Activated naive CD4-positive, alpha-beta T cell treated with Interleukin-2 at 50 U/mL for 16 hours (primary cell): ENCODE measurements around the gene RAB3GAP1.
"Not testable (repeated sequence)": the region's sequence is repeated elsewhere in the genome, so short reads cannot be mapped to it uniquely, and the experiment has no call there.

Experiments
- DNase-seq: peaks from one replicate; pipeline ENCODE4 v3.0.0-alpha.2; 2020

RAB3GAP1 gene

DNA sequence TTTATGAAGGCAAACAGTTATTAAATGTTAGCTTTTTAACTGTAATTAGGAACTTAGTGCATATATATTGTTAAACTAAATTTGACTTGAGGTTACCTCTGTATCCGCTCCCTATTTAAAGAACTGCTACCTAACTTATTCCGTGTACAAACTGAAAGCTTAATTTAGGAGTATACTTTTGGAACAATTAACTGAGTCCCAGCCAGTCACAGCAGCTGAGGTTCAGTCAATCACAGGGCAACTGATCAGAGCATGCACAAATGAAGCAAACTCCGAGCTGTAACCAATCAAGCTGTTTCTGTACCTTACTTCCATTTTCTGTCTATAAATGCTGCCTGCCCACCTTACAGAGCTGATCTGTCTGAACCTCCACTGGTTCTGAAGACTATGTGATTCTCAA lies 61.2 kb downstream of the RAB3GAP1 start:
- DNase-seq = no peak

DNA sequence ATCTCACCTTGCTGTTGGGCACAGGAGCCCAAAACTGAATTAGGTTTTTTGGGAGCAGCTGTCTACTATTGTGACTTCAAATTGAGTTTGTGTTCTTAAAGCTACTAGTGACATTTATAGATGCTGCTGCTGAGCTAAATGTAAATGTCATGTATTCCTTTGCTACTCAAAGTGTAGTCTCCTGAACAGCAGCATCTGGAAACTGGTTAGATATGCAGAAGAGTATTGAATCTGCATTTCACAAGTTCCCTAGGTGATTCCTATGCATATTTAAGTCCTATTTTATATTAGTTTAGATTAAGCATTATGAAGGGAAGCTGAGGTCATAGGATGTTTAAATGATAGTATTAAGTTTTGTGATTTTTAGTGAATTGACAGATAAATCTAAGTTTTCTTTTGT lies 67.5 kb downstream of the RAB3GAP1 start:
- no peak for DNase-seq

DNA sequence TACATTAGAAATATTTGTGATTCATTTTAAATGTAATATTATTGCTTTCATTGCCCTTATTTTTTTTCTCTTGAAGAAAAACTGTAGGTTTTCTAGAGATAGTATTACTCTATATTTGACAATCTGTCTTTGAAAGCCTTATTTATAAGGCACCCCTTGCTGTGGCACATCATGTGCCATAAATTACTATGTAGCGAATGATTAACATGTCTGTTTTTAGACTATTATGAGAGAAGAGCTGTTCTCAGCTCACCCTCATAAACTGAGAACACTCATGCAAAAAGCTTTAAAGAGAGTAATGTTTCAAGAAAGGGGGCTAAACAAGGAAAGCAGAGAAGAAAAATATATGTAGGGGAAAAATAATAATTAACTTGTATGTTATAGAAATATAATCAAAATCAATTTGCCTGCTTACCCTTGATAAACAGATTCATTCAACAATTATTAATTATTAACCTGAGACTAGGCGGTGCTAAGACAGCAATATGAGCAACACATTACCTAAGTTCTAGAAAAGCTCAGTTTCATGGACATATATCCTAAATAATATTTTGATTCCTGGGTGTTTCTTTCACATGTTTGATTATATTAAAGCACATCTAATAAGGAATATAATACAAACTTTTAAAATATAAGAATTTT lies 69.0 kb downstream of the RAB3GAP1 start:
- DNase-seq = no peak

DNA sequence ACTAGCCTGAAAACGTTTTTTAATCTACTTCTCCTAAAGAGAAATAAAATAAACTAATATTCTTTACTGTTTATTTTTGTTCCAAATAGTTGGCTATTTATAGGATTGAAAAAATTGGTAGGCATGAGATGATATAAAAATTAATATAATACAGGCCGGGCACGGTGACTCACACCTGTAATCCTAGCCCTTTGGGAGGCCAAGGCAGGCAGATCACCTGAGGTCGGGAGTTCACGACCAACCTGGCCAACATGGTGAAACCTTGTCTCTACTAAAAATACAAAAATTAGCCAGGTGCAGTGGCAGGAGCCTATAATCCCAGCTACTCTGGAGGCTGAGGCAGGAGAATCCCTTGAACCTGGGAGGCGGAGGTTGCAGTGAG lies 69.6 kb downstream of the RAB3GAP1 start:
- not testable (repeated sequence) for DNase-seq

DNA sequence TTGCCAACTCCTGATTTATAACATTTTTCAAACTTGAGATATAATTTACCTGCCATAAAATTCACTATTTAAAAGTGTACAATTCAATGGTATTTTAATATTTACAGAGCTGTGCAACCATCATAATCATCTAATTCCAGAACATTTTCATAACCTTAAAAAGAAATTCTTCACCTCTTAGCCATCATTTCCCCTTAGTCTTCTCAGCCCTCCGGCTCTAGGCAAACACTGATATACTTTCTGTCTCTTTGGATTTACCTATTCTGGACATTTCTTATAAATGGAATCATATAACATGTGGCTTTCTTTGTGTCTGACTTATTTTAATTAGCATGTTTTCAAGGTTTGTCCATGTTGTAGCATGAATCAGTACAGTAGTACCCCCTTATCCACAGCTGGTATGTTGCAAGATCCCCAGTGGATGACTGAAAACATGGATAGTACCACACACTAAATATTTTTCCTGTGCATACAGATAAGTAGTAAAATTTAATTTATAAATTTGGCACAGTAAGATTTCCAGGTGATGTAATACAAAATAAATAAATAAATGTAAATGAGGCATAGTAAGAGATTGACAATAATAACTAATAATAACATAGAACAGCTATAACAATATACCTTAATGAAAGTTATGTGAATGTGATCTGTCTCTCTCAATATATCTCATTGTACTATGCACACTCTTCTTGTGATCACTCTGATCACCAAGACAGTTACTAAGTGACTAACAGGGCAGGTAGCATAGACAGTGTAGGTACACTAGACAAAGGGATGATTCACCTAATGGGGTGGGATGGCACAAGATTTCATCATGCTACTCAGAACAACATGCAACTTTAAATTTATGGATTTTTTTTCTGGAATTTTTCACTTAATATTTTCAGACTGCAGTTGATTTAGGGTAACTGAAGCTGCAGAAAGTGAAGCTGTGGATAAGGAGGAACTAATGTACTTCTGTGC lies 73.1 kb downstream of the RAB3GAP1 start:
- DNase-seq = no peak

DNA sequence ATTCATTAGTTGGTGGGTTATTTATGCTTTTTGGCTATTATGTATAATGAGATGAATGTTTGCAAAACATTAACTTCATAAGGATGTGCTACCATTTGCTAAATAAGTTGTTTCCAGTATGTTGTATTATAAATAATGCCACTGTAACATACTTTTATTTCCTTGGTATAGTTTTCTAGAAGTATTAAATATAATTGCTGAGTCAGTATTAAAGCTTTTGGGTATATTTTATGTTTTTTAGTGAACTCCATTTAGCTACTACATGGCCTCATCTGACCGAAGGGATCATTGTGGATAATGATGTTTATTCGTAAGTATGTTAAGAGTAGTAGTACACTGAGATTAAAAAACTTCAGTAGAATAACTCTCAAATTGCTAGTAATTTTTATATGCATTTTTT lies 73.8 kb downstream of the RAB3GAP1 start:
- no peak for DNase-seq

DNA sequence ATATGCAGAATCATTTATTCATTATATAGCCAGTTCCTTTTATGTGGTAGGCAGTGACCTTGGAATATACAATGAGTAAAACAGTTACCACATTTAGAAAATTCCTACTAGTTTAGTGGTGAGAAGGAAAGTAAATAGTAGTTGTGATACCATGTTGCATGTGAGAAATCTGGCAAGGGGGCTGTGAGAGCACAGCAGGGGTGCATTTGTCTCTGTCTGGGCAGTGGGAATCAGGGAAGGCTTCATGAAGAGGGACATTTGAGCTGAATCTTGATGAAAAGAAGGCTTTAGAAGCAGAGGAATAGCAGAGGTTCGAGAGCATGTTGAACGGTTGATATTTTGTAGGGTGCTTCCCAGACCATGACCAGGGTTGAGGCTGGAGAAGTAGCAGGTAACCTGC lies 78.7 kb downstream of the RAB3GAP1 start:
- no peak for DNase-seq

DNA sequence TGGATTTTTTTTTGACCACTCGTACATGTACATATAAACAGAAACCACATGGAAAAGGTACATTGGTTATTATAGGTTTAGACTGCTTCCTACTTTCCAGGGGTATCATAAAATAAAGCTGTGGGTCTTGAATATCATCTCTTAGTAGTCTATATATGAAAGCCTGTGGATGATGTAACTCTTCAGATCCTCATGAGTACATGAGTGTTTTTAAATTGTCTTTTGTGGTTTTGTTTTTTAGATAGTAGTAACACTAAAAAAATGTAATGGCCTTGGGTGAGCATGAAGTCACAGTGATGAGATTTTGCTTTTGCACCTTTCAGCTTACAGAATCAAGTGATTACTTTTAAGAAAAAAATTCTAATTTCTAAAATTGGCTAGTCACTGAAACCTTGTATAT lies 80.2 kb downstream of the RAB3GAP1 start:
- DNase-seq = no peak

DNA sequence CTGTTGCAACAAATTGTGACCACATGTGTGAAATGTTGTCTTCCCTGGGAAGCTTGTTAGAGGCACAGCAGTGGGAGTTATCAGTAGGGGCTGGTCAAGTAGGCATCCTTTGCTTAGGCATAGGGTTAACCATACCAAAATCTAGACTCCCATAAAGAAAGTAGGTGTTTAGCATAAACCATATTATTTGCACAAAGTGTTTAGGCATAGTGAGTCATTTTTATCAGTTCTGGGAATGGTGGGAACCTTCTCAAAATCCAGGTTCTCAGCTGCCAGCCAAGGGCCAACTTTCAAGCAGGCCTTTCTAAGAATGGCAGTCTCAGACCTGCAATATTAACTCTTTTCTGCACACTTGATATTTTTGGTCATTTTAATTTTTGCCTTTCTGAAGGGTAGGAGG lies 88.5 kb downstream of the RAB3GAP1 start:
- DNase-seq = no peak

DNA sequence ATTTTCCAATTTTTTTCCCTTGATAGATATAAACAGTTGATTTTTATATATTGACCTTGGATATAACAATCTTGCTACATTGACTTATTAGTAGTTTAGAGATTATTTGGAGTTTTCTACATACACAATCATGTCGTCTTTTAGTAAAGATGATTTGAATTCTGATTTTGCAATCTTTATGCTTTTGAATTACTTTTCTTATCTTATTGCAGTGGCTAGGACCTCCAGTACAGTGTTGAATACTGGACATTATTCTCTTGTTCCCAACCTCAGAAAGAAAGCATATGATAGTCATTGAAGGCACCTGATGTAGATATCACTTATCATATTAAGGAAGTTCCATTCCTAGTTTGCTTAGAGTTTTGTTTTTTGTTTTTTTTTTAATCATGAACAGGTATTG lies 90.2 kb downstream of the RAB3GAP1 start:
- DNase-seq = no peak

DNA sequence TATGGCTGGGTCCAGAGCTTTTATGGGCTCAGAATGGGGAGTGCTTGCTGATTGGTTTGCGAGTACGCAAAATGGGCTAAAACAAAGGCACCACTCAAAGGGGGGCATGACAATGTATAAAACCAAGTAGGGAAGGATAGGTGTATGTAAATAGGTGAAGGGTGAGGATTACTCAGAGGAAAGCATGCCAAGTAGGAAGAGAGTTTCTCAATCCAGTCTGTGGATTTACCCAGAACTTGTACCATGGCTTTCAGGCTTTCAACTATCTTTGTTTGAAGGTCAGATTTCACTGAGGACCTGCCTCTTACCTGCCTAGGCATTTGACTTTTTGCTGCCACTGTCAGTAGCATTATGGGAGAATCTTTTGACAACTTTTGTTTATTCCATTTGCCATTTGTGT lies 92.3 kb downstream of the RAB3GAP1 start:
- no peak for DNase-seq

DNA sequence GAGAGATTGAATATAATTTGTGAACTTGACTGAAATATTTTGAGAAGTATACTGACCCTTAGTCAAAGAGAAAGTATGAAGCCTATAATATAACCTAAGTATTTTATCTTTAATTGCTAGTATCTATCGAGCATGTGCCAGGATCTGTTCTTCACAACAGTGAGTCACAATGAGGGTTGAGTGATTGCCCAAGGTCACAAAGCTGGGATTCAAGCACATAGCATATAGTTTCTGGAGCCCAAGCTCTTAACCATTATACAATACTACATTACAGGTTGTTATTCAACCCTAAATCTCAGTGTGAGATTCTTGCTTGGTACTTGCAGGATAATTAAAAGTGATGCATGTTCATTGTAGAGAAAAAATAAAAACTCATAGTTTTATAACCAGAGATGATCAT lies 97.2 kb downstream of the RAB3GAP1 start:
- DNase-seq = no peak

DNA sequence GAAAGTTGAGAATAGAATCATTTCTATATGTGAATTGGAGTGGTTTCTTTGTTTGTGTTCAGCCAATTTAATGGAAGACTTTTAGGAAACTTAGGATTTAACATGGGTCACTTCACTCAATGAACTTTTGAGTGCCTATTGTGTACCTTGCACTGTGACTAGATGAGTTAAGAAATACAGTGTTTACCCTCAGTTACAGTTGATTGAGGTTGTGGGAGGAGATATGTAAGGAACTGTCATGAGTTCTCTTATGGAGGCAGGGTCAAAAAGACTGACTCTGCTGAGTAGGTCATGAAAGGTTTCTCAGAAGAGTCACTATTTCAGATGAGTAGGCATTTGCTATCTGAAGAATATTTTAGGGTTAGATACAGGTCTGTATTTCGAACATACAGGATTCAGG lies 98.6 kb downstream of the RAB3GAP1 start:
- no peak for DNase-seq

DNA sequence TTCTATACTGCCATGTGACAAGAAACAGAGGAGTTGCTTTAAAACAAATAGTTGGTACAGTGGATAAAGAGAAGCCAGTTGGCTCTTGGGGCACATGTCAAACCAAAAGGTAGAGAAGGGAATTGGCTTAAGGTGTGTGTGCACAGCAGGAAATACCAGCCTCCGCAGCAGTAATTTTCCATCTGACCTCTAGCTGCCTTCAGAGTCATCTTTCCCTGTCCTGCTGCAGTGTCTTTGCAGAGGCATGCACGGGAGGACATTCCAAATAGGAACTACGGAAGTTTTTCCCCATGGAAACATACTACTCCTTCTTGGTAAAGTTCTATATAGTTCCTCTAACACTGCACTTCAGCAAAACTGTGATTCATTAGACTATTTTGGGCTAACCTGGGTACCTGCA lies 99.5 kb downstream of the RAB3GAP1 start:
- no peak for DNase-seq

DNA sequence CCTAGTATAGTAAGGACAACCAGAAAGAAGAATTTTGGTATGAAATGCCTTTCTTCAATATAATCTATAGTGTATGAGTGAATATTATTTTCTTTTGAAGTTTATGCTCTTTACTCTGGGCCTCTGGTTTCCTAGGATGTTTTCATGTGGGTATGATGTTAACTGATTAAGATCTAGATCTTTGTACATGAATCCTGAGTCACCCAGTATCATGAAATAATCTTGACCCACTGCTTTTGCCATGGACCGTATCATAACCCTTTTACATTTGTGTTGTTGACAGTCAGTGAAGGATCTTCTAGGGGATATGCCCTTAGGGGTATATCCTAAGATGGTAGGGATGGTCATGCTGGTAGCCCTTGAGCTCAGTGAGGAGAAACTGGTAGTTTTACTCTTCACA lies 100.3 kb downstream of the RAB3GAP1 start:
- DNase-seq = no peak

DNA sequence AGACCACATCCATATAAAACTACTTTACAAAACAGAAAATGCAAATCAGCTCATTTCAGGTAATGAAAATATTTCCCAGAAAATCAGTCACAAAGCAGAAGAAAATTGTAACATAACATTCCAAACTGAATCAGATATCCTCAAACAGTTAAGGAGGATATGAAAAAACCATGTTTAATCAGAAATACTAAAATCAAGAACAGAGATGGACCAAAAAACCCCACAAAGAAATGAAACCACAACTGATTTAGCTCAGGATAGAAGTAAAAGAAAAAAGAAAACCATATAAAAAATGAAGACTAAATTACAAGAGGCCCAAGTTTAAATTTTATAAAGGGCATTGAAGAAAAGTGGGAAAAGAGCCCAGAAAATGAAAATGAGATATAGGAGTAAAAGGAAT lies 102.9 kb downstream of the RAB3GAP1 start:
- DNase-seq = no peak

DNA sequence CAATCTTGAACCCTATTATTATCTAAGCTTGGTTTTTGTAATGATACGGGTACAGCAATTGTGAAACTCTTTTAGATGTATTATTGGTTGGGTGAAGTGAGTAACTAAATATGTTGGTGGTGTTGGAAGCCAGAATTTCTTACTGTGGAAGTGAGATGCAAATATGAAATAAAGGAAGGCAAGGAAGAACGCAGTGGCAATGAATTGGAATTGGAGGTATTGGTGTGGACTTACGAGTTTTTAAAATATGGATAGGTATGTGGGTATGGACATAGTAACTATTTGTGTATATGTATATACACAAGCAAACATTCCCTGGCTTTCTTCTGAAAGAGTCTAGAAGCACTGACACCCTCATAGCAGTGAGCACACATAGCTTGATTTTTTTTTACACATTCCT lies 105.8 kb downstream of the RAB3GAP1 start:
- no peak for DNase-seq

DNA sequence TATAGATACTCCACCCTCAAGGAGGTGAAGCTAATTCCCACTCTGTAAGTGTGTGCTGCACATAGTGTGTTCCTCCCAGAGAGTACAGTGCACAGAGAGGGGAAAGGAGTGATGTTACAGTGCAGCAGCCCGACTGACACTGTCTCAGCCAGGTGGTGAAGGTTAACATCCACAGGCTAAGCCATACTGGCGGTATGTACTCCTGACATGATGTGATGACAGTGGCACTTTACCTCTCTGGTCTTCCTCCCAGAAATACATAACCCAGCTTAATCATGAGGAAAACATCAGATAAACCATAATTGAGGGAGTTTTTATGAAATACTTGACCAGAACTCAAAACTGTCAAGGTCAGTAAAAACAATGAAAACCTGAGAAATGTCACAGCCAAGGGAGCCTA lies 107.1 kb downstream of the RAB3GAP1 start:
- no peak for DNase-seq

DNA sequence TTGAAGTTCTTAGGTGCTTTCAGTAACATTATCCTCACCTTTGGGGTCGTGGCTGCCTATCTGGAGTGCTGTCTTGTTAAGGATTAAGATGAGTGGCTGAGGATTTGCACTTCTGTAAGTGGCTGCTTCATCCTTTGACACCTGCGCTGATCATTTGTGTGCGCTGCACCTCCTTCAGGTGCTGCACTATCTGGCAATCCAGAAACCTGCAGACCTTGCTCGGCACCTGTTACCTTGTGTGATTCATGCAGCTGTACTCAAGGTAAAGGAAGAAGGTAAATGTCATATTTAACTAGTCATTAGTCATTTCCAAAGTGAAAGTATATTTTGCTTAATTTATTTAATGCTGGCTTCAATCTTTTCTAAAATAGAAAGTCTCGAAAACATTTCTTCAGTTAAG lies 110.3 kb downstream of the RAB3GAP1 start:
- no peak for DNase-seq

DNA sequence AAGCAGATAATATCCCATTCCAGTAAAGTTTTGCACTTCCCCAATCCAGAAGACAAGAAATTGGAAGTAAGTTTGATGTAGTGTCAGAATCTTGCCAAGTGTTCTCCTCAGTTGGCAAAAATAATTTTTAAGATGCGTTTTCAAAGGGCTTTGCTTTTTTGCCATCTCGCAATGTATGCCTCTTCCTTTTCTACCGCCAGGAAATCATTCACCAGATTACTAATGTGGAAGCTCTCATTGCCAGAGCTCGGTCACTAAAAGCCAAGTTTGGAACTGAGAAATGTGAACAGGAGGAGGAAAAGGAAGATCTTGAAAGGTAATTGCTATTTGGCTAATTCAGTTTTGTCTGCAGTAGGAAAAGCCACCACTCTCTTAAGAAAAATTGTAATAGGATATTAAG lies 110.7 kb downstream of the RAB3GAP1 start:
- DNase-seq = no peak

DNA sequence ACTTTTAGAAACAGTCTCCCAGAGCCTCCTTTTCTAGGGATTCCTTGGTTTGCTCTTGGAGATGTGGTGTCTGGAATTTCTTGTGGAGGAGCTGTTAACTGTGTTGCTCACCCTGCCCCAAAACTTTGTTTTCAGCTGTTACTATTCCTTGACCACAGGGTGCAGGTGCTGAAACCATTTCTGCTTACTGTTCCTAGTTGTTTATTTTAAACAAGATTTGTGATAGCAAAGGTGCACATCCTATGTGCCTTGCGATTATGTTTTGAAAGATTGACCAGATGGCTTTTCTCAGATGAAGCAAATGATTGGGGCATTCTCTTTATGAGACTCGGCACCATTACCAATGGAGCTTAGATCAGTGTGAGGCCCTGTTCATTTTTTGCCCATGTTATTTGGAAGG lies 111.2 kb downstream of the RAB3GAP1 start:
- no peak for DNase-seq

DNA sequence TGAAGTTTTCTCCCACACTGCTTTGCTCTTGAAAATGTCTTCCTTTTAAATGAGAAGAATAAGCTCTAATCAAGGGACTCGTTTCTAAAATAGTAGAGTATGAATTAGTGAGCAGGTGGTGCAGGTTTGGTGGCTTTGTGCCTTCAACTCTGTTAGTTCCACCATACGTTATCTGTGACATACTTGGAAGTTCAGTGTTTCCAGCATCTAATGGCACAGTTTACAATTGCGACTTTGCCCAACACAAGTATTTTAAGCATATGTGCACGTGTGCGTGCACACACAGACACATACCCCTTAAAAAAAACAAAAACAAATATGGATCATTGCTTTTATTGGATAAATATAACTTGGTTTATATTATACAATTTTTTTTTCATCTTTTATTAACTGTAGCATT lies 111.8 kb downstream of the RAB3GAP1 start:
- DNase-seq = no peak

DNA sequence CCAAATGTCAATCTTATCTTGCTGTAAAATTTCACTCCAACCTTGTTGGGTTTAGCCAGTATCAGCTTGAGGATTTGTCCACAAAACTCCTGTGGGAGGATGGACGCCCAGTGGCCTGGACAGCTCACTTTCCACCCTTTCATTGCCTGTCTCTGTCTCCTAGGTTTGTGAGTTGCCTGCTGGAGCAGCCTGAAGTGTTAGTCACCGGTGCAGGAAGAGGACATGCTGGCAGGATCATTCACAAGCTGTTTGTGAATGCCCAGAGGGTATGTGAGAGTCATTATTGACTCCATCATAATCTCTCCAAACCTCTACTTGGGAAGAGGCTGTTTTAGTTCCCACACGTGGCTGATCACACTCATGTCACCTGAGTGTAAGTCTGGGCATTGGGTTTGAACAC lies 112.3 kb downstream of the RAB3GAP1 start:
- no peak for DNase-seq

DNA sequence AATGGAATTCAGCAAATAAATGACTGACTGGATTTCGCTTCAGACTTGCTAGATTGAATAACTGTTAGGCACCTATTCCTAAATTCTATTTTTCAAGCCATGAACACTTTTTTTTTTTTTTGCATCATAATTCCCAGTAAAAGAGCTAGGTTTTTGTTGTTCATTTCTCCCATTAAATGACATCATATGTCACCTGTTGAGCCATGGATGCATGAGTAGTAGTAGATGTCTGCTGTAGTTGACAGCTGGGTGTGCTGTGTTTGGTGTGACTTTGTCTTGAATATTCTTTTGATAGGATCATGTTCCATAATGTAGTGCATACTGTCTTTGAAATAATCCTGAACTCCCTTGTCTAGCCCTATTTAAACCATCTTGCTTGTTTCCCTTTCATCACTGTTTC lies 115.2 kb downstream of the RAB3GAP1 start:
- DNase-seq = no peak
